Neural cell (in vitro differentiated cells): Measurements from ENCODE around the gene CFAP299. TPM values are rescaled to one million over a fixed set of nuclear protein-coding genes. Genes with fewer than 3 reads are reported as not detected.

Source experiments
- H2AFZ ChIP-seq: fragments of 200-600, 300-800 bp; sonication (generic), shearing (Covaris generic); 2 replicates; pipeline ENCODE4 v1.6.0; 2014; ENCODE audit warnings: low read depth, mild to moderate bottlenecking, antibody characterized with exemption, low read length, moderate library complexity
- H3F3A ChIP-seq: fragments of 200-600 bp; shearing (Covaris generic); 2 replicates; pipeline ENCODE4 v1.6.1; 2016; ENCODE audit warnings: mild to moderate bottlenecking, moderate library complexity, mixed read lengths, antibody characterized with exemption, low read length; ENCODE audit not compliant: insufficient read depth, poor library complexity, severe bottlenecking
- H3K27ac ChIP-seq: fragments of 200-600, 300-800 bp; sonication (generic), shearing (Covaris generic); 2 replicates; pipeline ENCODE4 v1.5.1; 2014; ENCODE audit warnings: mild to moderate bottlenecking, low read length, moderate library complexity
- H3K27me3 ChIP-seq: fragments of 300-800, 200-600 bp; sonication (generic), shearing (Covaris generic); 2 replicates; pipeline ENCODE4 v1.6.0; 2014; ENCODE audit warnings: mild to moderate bottlenecking, low read depth, low read length, moderate library complexity; ENCODE audit not compliant: insufficient read depth
- H3K36me3 ChIP-seq: fragments of 300-800, 200-600 bp; sonication (generic), shearing (Covaris generic); 2 replicates; pipeline ENCODE4 v1.5.1; 2014; ENCODE audit warnings: mild to moderate bottlenecking, antibody characterized with exemption, low read length, moderate library complexity; ENCODE audit not compliant: insufficient read depth
- H3K4me2 ChIP-seq: fragments of 300-800, 200-600 bp; sonication (generic), shearing (Covaris generic); 2 replicates; pipeline ENCODE4 v1.6.0; 2014; ENCODE audit warnings: mild to moderate bottlenecking, low read length
- H3K4me3 ChIP-seq: fragments of 300-800, 200-600 bp; sonication (generic), shearing (Covaris generic); 2 replicates; pipeline ENCODE4 v1.5.1; 2014; ENCODE audit warnings: mild to moderate bottlenecking, low read length, moderate library complexity
- H3K79me2 ChIP-seq: fragments of 200-600 bp; shearing (Covaris generic); replicated peaks from 2 replicates; pipeline ENCODE4 v1.6.0; 2014; ENCODE audit warnings: mild to moderate bottlenecking, low read length, moderate library complexity; ENCODE audit not compliant: insufficient read depth
- H3K9ac ChIP-seq: fragments of 300-800, 200-600 bp; sonication (generic), shearing (Covaris generic); 2 replicates; pipeline ENCODE4 v1.6.1; 2016; ENCODE audit warnings: mild to moderate bottlenecking, low read length, mixed read lengths
- H3K9me2 ChIP-seq: fragments of 200-600 bp; shearing (Covaris generic); 2 replicates; pipeline ENCODE4 v1.6.1; 2016; ENCODE audit warnings: mild to moderate bottlenecking, low read length, mixed read lengths; ENCODE audit not compliant: insufficient read depth
- H3K9me3 ChIP-seq: fragments of 200-600, 300-800 bp; sonication (generic), shearing (Covaris generic); 2 replicates; pipeline ENCODE4 v1.6.1; 2016; ENCODE audit warnings: mild to moderate bottlenecking, mixed run types, low read length, moderate library complexity, mixed read lengths
- H4K20me1 ChIP-seq: fragments of 200-600 bp; shearing (Covaris generic); 2 replicates; pipeline ENCODE4 v1.6.1; 2016; ENCODE audit warnings: mild to moderate bottlenecking, mixed run types; ENCODE audit not compliant: insufficient read depth
- EP300 ChIP-seq: fragments of 450-650 bp; conservative IDR thresholded peaks from 2 replicates; pipeline ENCODE4 v1.6.1; 2014; ENCODE audit warnings: antibody characterized with exemption, mild to moderate bottlenecking, moderate library complexity; ENCODE audit not compliant: poor library complexity, severe bottlenecking
- EZH2 ChIP-seq: fragments of 200-600, 300-800 bp; shearing (Covaris generic), sonication (generic); IDR thresholded peaks from 2 replicates; pipeline ENCODE4 v1.6.1; 2014; ENCODE audit warnings: antibody characterized with exemption, low read length, borderline replicate concordance, mild to moderate bottlenecking; ENCODE audit not compliant: insufficient read depth, poor library complexity, severe bottlenecking
- MXI1 ChIP-seq: fragments of 450-650 bp; conservative IDR thresholded peaks from 2 replicates; pipeline ENCODE4 v1.6.1; 2014; ENCODE audit warnings: antibody characterized with exemption, mild to moderate bottlenecking; ENCODE audit not compliant: poor library complexity, severe bottlenecking
- POLR2AphosphoS5 ChIP-seq: IDR thresholded peaks from 2 replicates; pipeline ENCODE4 v1.6.1; 2012
- RAD21 ChIP-seq: fragments of 450-650 bp; conservative IDR thresholded peaks from 2 replicates; pipeline ENCODE4 v1.6.1; 2014; ENCODE audit warnings: antibody characterized with exemption, mild to moderate bottlenecking, moderate library complexity
- REST ChIP-seq: IDR thresholded peaks from 2 replicates; pipeline ENCODE4 v1.6.1; 2012; ENCODE audit warnings: borderline replicate concordance
- SMC3 ChIP-seq: fragments of 450-650 bp; conservative IDR thresholded peaks from 2 replicates; pipeline ENCODE4 v1.6.1; 2014; ENCODE audit warnings: antibody characterized with exemption, mild to moderate bottlenecking, moderate library complexity; ENCODE audit not compliant: poor library complexity
- TAF1 ChIP-seq: IDR thresholded peaks from 2 replicates; pipeline ENCODE4 v1.6.1; 2012; ENCODE audit warnings: low read depth
- polyA plus RNA-seq: library from polyadenylated mRNA; depleted of rRNA; stranded (reverse); fragments of >200 nt; gene quantifications from 2 replicates; pipeline ENCODE4 v1.2.3, GENCODE V29; 2014
- TF ChIP-seq, protein P1 (sequence below): fragments of 450-650 bp; IDR thresholded peaks from 2 replicates; pipeline ENCODE4 v1.5.1; 2014; ENCODE audit warnings: antibody characterized with exemption, mild to moderate bottlenecking, moderate library complexity; ENCODE audit not compliant: poor library complexity, severe bottlenecking

CFAP299 gene
- polyA plus RNA-seq, 1 donor from 2014 or later = not detected

- H3K79me2 ChIP-seq = no peaks in the 10 kb centered on the region
- H2AFZ ChIP-seq = no peak overlapping the region
- no peak overlapping the region for H3K9ac ChIP-seq
- H3K4me2 ChIP-seq = no peak overlapping the region
- H3K27me3 ChIP-seq = no peaks in the 10 kb centered on the region
- H3K36me3 ChIP-seq = no peaks in the 10 kb centered on the region
- H3K4me3 ChIP-seq = no peak overlapping the region
- H3K27ac ChIP-seq = no peak overlapping the region
- H3F3A ChIP-seq = no peaks in the 10 kb centered on the region
- no peak for TF ChIP-seq MXI1
- no peak for TF ChIP-seq EZH2
- TF ChIP-seq TAF1 = no peak
- TF ChIP-seq, protein P1, sequence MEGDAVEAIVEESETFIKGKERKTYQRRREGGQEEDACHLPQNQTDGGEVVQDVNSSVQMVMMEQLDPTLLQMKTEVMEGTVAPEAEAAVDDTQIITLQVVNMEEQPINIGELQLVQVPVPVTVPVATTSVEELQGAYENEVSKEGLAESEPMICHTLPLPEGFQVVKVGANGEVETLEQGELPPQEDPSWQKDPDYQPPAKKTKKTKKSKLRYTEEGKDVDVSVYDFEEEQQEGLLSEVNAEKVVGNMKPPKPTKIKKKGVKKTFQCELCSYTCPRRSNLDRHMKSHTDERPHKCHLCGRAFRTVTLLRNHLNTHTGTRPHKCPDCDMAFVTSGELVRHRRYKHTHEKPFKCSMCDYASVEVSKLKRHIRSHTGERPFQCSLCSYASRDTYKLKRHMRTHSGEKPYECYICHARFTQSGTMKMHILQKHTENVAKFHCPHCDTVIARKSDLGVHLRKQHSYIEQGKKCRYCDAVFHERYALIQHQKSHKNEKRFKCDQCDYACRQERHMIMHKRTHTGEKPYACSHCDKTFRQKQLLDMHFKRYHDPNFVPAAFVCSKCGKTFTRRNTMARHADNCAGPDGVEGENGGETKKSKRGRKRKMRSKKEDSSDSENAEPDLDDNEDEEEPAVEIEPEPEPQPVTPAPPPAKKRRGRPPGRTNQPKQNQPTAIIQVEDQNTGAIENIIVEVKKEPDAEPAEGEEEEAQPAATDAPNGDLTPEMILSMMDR = no peak
- TF ChIP-seq EP300 = no peak
- TF ChIP-seq POLR2AphosphoS5 = no peak
- TF ChIP-seq REST = no peak
- TF ChIP-seq RAD21 = no peak
- TF ChIP-seq SMC3 = no peak
- no peaks in the 10 kb centered on the region for H3K9me3 ChIP-seq
- no peaks in the 10 kb centered on the region for H3K9me2 ChIP-seq
- H4K20me1 ChIP-seq = no peaks in the 10 kb centered on the region
These were observed 118.5 kb downstream of the CFAP299 start for GRCh38 chr4:80454040-80454439.

DNA sequence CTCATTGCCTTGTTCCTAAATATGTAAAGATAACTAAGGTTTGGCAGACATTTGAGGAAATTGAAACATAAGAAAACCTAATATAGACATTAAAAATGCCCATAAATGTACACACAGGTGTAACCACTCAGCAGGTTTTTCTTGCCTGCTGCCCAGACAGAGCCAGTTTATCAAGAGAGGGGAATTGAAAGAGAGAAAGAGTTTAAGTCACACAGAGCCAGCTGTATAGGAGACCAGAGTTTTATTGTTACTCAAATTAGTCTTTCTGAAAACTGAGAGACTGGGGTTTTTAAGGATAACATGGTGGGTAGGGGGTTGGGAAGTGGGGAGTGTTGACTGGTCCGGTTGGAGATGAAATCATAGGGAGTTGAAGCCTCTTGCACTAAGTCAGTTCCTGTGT lies 119.0 kb downstream of the CFAP299 start:
- no peak overlapping the region for H3K27ac ChIP-seq
- H3K79me2 ChIP-seq = no peaks in the 10 kb centered on the region
- H4K20me1 ChIP-seq = no peaks in the 10 kb centered on the region
- no peak overlapping the region for H2AFZ ChIP-seq
- no peak overlapping the region for H3K4me2 ChIP-seq
- H3K9ac ChIP-seq = no peak overlapping the region
- H3K9me2 ChIP-seq = no peaks in the 10 kb centered on the region
- H3K9me3 ChIP-seq = no peaks in the 10 kb centered on the region
- TF ChIP-seq TAF1 = no peak
- TF ChIP-seq SMC3 = no peak
- TF ChIP-seq EP300 = no peak
- TF ChIP-seq RAD21 = no peak
- TF ChIP-seq REST = no peak
- TF ChIP-seq, protein P1 = no peak
- no peak for TF ChIP-seq EZH2
- no peak for TF ChIP-seq MXI1
- TF ChIP-seq POLR2AphosphoS5 = no peak
- H3K36me3 ChIP-seq = no peaks in the 10 kb centered on the region
- no peaks in the 10 kb centered on the region for H3K27me3 ChIP-seq
- H3F3A ChIP-seq = no peaks in the 10 kb centered on the region
- no peak overlapping the region for H3K4me3 ChIP-seq
